ENCODE results near the gene FAF1.
"Not testable (repeated sequence)": the region's sequence is repeated elsewhere in the genome, so short reads cannot be mapped to it uniquely, and the experiment has no call there.

FAF1 gene

DNA sequence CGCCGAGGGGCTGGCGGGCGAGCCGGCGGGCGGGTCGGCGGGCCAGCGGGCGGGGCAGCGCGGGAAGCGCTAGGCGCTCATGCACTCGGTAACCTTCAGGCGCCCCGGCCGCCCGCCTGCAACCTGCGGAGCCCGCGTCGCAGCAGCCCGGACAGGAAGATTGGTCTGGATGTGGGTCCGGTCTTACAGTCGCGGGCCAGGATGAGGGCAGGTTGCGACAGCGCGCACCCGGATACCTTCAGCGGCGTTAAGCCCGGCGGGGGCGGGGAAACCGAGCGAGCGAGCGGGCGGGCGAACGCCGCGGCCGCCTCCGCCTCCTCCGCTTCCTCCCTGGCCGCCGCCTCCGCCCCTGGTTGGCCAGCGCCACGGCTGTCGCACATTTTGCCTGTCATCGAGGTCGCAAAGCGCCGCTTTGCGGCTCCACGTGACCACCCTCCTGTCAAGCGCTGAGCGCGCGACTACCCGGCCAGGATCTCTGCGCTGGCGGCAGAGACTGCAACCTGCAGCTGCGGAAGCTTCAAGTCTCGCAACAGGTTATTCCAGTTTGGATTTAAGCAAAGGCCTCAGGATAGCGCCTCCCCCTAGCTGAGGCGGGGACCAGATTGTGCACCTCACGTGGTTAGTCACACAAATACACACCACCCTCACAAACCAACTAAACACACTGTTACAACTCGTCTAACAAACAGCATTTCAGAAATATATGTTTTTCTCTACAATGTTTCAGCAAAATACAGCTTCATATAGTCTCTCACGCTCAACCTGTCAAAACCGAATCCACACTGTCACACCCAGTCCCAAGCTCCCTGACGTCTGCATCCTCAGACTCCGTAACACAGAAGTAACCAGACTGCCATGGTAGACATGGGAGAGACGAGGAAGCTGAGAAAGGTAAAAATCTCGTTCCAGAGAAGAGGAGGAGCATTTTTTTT, at the start of gene FAF1:
TSS of gene FAF1 (minus strand) at position 355 of the 932 bp plus-strand sequence. CDS start 456 bp downstream, outside the sequence.
- in situ Hi-C loops (cut with HindIII; ENCODE audit: low sequenced_read_pairs), result no loop called here

DNA sequence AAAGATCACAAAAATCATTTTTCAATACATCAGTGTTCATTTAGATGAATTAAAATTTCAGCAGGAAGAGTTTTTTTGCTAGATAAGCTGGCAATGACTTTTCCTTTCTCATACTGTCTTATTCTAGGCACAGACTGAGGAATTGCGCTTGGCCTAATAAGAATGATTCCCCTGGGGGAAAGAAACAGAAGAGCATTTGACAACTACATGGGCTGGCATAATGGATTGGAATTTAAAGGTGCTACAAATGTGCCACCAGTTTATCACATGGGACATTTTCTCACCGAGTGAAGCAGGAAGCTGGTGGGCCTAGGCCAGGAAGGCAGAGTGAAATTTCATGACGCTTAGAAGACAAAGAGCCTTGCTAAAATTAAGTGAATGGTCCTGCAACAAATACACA, 49.3 kb upstream of the FAF1 start:
- in situ Hi-C loops (cut with HindIII; ENCODE audit: low sequenced_read_pairs), result no loop called here

DNA sequence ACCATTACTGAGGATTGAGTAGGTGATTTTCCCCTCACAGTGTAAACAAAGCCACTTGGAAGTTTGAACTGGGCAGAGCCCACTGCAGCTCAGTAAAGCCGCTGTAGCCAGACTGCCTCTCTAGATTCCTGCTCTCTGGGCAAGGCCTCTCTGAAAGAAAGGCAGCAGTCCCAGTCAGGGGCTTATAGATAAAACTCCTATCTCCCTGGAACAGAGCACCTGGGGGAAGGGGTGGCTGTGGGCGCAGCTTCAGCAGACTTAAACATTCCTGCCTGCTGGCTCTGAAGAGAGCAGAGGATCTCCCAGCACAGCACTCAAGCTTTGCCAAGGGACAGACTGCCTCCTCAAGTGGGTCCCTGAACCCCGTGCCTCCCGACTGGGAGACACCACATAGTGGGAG, 45.5 kb upstream of the FAF1 start:
- in situ Hi-C loops (cut with HindIII; ENCODE audit: low sequenced_read_pairs), result not testable (repeated sequence)

DNA sequence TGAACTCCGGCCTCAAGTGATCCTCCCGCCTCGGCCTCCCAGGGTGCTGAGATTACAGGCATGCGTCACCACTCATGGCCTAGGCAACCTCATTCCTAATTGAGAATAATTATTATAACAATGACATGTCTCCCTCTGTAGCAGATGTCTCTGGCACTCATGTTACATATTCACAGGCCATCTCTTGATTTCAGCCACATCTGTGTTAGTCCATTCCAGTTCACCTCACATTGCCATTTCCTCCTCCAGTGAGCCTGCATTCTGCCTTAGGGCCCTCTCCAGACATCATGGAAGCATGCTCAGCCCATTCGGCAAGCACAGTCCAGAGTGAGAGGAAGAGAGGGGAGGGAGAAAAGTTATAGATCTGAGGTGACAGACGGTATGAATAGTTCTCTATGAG, 42.4 kb upstream of the FAF1 start:
- in situ Hi-C loops (cut with HindIII; ENCODE audit: low sequenced_read_pairs), result no loop called here

DNA sequence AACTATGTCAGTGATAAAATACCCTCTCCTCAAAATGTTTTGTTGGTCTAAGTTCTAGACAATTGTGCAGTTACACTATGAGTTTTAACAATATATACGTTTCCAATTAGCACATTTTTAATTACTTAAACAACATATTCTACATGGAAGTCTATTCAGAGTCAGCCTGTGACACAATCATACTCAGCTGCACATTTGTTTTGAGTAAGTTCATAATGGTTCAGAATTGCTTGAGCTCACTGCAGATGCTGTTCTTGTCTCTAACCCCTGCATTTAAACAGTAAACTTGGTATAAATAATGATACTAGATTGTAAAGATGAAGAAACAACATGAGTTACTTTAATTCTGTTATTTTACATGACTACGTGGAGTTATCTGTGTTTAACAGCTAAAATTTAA, 40.6 kb upstream of the FAF1 start:
- in situ Hi-C loops (cut with HindIII; ENCODE audit: low sequenced_read_pairs), result no loop called here

DNA sequence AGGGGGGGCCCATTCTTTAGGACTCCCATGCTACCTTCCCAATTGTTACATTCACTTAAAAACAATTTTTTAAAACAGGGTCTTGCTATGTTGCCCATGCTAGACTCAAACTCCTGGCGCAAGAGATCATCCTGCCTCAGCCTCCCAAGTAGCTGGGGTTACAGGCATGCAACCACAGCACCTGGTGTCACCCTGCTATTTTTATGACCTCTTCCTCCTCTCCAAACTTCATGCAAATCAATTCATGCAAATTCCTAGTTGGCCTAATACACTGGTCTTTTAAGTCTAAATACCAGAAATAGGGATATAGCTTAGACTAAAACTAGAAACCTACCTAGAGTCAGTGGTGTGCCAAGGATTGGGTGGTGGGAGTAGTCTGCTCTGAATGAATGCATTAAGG, 40.1 kb upstream of the FAF1 start:
- in situ Hi-C loops (cut with HindIII; ENCODE audit: low sequenced_read_pairs), result no loop called here

DNA sequence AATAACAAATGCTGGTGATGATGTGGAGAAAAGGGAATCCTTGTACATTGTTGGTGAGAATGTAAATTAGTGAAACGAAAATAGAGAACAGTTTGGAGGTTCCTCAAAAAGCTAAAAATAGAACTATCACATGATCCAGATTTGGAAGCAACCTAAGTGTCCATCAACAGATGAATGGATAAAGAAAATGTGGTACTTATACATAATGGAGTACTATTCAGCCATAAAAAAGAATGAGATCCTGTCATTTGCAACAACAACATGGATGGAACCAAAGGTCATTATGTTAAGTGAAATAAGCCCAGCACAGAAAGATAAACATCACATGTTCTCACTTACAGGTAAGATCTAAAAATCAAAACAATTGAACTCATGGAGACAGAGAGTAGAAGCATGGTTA, 39.3 kb upstream of the FAF1 start:
- in situ Hi-C loops (cut with HindIII; ENCODE audit: low sequenced_read_pairs), result not testable (repeated sequence)

DNA sequence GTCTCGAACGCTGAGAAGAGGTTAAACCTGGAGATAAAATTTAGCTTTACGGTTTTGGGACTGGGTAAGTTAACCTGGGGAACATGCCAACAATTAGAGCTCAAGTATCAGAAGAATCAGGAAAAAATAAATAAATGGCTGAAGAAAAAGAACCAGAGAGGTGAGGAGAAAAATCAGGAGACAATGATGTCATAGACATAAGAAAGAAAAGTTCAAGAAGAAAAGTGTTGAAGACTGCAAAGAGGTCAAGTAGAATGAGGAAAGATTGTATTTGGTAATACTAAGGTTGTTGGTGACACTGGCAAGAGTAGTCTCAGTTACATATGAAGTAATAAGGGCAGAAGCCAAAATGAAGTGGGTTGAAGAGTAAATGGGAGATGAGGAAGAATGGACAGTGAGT, 36.0 kb upstream of the FAF1 start:
- in situ Hi-C loops (cut with HindIII; ENCODE audit: low sequenced_read_pairs), result no loop called here

DNA sequence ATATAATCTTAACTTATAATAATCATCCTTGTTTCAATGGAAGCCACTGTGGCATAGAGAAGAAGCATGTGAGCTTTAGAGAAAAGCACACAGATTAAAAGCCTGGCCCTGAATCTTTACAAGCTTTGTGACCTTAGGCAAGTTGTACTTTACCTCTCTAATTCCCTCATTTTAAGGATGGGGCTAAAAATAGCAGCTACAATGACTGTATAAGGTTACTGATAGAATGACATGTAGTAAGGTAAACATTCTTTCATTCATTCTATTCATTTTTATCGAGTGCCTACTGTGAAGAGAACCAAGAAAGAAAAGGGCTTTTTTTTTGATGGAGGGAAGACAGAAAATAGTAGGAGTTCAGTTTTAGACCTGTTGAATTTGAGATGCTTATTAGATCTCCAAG, 35.6 kb upstream of the FAF1 start:
- in situ Hi-C loops (cut with HindIII; ENCODE audit: low sequenced_read_pairs), result no loop called here

DNA sequence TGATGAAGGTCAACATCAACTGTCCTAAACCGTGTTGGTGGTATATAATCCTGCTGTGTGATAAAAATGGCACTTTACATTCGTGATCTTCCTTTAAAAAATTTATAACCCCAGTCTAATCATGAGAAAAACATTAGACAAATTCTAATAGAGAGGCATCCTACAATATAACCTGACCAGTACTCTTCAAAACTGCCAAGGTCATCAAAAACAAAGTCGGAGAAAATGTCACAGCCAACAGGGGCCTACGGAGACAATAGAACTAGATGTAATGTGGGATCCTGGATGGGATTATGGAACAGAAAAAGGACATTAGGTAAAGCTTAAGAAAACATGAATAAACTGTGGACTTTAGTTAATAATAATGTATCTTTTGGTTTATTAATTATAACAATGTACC, 34.9 kb upstream of the FAF1 start:
- in situ Hi-C loops (cut with HindIII; ENCODE audit: low sequenced_read_pairs), result no loop called here

DNA sequence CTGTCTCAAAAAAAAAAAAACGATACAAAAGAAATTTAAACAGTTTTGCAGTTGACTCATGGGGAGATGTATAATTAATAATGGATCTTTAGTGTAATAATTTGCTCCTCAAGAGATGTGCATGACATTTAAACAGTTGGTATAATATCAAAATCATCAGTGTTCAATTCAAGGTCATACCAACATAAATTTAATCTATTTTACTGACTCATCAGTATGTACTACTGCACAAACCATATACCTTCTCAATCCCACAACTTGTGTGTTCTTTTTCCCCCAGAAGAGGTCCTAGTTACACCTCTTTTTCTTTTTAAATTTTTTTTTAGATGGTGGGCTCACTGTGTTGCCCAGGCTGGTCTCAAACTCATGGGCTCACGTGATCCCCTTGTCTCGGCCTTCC, 33.6 kb upstream of the FAF1 start:
- in situ Hi-C loops (cut with HindIII; ENCODE audit: low sequenced_read_pairs), result no loop called here

DNA sequence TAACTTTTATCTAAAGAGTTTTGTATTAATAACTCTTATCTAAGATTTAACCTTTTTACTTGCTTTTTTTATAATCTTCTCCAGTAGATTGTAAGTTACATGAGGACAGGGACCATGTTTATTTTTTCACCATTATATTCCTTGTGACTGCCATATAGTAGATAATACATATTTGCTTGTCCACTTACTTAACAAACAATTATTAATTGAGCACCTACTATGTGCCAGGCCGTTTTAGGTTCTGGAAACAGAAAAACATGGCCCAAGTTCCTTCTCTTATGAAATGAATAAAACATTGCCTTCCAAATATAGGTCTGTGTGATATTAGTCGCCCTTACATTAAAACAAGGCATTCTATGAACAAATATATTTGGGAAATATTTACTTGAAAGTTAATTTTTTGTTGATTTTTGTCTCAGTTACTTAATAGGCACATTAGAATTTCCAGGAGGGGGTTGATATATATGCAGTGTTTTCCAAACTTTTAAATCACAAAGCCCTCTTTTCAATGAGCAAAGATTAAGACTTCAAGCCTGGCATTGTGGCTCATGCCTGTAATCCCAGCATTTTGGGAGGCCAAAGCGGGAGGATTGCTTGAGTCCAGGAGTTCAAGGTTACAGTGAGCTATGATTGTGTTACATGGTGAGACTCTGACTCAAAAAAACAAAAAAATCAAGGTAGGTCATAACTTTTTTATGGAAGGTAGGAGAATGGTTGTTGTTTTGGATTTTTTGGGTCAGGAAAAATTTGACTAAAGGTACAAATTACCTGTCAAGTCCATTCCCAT, 32.7 kb upstream of the FAF1 start:
- in situ Hi-C loops (cut with HindIII; ENCODE audit: low sequenced_read_pairs), result no loop called here

DNA sequence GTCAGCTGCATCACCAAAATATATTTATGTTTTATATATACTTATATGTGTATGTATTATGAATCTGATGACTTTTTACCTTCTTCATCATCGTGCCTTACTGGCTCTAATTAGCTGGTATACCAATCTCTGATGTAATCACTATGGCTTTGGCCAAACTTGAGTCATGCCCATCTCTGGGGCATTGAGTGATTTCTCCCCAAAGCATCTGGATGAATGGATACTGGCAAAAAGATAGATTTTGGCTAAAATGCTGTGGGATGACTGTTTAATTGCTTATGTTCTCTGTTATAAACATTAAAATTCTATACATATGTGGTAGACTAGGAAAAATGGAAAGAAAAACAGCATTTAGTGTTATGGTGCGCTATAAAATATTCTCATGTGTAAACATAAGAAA, 29.6 kb upstream of the FAF1 start:
- in situ Hi-C loops (cut with HindIII; ENCODE audit: low sequenced_read_pairs), result no loop called here

DNA sequence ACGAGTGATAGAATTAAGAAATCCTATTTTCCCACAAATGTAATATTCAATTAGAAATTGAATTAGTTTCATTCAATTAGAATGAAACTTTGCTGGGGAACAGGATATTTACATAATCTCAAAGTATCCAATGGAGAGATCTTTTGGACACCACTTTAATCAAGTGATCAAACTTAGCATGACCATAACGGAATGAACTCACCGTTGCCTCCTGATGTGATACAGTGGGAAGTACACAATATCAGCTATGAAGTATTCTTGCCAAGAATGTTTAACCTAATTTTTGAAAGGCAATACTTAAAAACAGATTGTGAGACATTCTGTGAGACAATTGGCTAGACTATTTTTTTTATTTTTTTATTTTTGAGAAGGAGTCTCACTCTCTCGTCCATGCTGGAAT, 26.6 kb upstream of the FAF1 start:
- in situ Hi-C loops (cut with HindIII; ENCODE audit: low sequenced_read_pairs), result no loop called here

DNA sequence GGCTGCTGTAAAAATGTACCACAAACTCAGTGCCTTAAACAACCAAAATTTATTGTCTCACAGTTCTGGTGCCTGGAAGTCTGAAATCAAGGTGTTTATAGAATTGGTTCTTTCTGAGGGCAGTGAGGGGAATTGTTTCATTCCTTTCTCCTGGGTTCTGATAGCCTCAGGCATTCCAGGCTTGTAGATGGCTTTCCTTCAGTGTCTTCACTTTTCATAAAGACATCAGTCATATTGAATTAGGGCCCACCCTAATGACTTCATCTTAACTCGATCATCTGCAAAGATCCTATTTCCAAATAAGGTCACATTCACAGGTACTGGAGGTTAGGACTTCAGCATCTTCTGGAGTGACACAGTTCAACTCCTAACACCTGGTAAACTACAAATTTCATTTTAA, 25.0 kb upstream of the FAF1 start:
- in situ Hi-C loops (cut with HindIII; ENCODE audit: low sequenced_read_pairs), result no loop called here

DNA sequence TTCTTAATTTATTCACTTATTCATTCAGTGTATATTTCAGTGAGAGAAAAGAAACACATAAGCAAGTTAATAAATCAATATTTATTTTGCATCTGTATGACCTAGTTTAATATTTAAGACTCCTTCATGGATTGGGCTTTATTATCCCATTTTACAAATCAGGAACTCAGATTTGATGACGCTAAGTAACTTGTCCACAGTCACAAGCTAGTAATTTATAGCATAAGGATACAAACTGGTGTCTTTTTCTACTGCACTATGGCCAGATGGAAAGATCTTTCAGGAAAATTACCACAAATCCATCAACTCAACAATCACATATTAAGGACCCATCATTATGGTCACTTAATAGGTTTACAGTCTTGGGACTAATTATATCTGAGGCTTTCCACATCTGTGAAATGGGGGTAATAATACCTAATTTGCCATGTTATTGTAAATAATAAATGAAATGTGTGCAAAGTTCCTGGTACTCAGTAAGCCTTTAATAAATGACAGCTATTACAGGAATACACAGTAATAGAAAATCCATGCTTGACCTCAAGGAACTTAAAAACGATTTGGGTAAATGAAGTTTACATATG, 23.2 kb upstream of the FAF1 start:
- in situ Hi-C loops (cut with HindIII; ENCODE audit: low sequenced_read_pairs), result no loop called here

DNA sequence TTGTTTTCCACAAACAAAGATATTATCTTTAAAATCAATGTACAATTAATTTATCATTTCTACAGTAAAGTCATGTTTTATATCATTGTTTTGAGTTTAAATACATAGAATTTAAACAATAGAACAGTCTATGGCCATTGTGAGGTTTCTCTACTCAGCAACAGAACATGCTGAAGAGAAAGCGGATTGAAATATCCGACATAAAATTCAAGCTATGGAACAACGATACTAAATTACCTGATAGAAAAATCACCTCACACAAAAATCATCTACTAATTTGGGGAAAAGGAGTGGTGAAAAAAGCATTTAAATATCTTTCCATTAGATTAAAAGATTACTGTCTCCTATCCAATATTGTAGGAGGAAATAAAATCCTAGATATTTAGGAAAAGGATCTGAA, 22.5 kb upstream of the FAF1 start:
- in situ Hi-C loops (cut with HindIII; ENCODE audit: low sequenced_read_pairs), result no loop called here

DNA sequence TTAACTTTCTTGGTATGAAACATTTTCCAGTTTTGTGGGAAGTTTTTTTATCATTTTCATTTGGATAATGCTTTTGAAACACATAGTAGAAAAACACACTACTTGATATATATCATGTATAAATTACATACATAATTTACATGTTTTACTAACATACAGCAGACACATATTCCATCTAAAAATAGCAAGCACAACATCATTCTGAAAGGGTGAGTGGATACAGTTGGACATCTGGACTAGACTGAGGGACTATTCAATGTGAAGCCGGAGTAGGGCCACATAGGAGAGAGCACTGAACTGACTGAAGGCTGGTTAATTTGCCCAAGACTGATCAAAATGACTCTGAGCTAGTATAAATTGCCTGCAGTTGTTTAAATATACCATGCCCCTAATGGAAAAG, 21.7 kb upstream of the FAF1 start:
- in situ Hi-C loops (cut with HindIII; ENCODE audit: low sequenced_read_pairs), result no loop called here

DNA sequence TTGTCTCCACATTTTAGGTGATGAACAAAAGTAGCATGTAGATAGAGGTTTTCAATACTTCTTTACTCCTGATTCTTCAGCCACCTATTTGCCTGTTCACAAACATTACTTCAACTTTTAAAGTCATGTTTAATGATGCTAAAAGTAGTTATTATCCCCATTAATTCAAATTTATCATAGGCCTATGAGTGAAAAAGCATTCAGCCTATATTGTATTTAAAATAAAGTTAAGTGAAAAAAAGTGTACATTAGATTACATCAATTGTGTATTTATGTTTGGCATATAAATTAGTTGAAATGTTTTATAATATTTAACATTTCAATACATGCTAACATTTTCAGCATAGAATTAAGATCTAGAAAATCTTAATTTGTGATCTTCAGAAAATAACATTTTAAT, 20.4 kb upstream of the FAF1 start:
- in situ Hi-C loops (cut with HindIII; ENCODE audit: low sequenced_read_pairs), result no loop called here

DNA sequence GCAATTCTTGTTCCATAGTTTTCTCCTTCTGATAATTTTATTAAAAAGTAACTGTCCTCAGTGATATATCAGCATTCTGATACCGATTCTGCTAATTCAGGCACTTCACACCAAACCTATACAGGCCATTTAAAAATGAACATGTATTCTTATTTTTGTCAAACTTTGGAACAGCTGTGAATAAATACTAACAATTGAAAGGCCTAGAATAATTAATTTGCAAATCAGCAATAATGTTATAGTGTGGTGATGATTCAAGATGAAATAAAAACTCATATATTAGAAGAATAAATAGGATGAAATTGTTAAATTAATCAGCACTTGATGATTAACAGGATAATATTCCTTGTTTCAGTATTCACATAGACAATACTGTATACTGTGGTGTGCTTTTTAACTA, 19.9 kb upstream of the FAF1 start:
- in situ Hi-C loops (cut with HindIII; ENCODE audit: low sequenced_read_pairs), result no loop called here

DNA sequence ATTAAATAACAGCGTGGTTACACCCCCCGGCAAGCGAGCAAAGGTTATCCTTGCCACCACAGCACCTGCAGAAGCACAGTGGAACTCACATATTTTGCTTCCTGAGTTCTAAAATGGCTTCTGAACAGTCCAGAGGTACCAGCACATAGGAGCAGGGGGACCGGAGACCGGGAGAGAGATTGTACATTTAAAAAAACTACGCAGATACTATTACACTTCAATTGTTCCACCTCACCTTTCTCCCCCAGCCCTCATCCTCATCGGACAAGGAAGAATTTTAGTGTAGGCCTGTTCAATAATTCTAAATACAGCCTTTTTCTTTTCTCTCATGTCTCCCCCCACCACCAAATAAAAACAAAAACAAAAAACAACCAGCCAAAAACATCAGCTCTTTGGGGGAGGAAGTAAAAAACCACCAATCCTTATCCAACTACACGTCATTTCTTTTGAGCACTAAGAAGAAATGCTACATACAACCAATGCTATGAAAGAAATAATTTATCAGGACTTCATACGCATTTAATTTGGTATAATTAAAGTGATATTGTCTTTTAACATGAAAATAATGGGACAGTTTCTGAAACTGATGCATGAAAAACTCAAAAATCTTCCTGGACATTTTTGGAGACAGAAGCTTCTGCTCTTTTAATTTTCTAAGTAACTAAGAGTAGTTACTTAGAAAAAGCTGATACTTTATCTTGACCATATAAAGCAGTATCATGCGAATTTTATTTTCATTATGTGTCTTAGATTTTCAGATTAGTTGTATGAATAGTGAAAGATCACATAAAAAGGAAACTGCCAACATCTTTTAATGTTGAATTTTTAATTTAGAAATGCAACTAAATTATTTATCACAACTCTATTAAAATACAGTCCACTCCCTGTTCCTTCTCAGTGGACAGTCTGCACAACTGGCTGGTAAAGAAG, 19.1 kb upstream of the FAF1 start:
- in situ Hi-C loops (cut with HindIII; ENCODE audit: low sequenced_read_pairs), result no loop called here
